Neutrophil (primary cell): ENCODE measurements around the gene LAMA5.

Source experiments
- H3K27ac ChIP-seq: fragments of 200-600 bp; sonication (generic); 2 replicates; pipeline ENCODE4 v1.5.1; 2016; ENCODE audit warnings: mild to moderate bottlenecking, moderate library complexity
- H3K27me3 ChIP-seq: fragments of 200-600 bp; sonication (generic); 2 replicates; pipeline ENCODE4 v1.6.0; 2016; ENCODE audit warnings: mild to moderate bottlenecking
- H3K36me3 ChIP-seq: fragments of 200-600 bp; sonication (generic); 2 replicates; pipeline ENCODE4 v1.5.1; 2017
- H3K4me1 ChIP-seq, 2 experiments: fragments of 200-600 bp in 1 of 2; sonication (generic) in 1 of 2; 1 replicate in 1 of 2; 2 replicates in 1 of 2; pipeline versions ENCODE4 v1.5.1 to v1.6.1; 2013 to 2016; ENCODE audit warnings: low read depth in 1 of 2, low read length in 1 of 2, mild to moderate bottlenecking in 1 of 2, moderate library complexity in 1 of 2; ENCODE audit not compliant: control insufficient read depth in 1 of 2, insufficient read depth in 1 of 2
- H3K4me3 ChIP-seq, 2 experiments: fragments of 200-600 bp in 1 of 2; sonication (generic) in 1 of 2; 1 replicate in 1 of 2; 2 replicates in 1 of 2; pipeline ENCODE4 v1.5.1; 2013 to 2016; ENCODE audit warnings: low read depth in 1 of 2, low read length in 1 of 2, mild to moderate bottlenecking in 1 of 2, moderate library complexity in 1 of 2
- H3K9me3 ChIP-seq: fragments of 200-600 bp; sonication (generic); 2 replicates; pipeline ENCODE4 v1.5.1; 2016
- CTCF ChIP-seq: fragments of 200-600 bp; sonication (generic); IDR thresholded peaks from 2 replicates; pipeline ENCODE4 v1.5.1; 2016; ENCODE audit warnings: antibody characterized with exemption

LAMA5 gene

DNA sequence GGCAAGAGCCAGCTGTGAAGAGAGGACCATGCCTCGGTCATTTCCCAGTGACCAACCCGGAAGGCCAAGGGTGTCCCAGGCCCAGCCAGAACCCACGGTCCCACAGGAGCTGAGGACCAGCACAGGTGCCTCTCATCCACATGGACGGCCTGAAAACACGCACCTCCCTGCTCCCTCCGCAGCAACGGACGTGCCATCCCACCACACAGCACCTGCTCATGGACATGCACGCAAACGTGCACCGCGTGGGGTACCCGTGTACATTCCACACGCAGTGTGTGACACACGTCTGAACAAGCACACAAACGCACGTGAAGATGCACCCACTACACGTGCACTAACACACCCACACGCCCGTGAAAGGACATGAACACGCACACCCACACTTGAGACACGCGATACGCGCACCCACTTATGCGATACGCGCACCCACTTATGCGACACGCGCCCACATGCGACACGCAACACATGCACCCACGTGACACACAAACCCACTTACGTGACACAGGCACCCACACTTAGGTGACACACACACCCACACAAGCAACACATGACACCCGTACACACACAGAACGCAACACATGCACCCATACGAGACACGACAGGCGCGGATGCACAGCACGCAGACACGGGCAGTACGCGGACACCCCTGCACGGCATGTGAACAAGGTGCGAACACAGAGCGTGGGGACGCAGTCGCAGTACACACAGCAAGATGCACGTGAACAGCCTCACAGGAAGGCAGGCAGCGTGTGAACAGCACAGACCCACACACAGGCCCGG lies 30.1 kb downstream of the LAMA5 start:
- no peak overlapping the region for H3K4me3 ChIP-seq
- no peaks in the 10 kb centered on the region for H3K9me3 ChIP-seq
- TF ChIP-seq CTCF, result no peak
- no peak overlapping the region for H3K27ac ChIP-seq
- no peaks in the 10 kb centered on the region for H3K4me1 ChIP-seq
- no peaks in the 10 kb centered on the region for H3K36me3 ChIP-seq
- no peaks in the 10 kb centered on the region for H3K27me3 ChIP-seq

DNA sequence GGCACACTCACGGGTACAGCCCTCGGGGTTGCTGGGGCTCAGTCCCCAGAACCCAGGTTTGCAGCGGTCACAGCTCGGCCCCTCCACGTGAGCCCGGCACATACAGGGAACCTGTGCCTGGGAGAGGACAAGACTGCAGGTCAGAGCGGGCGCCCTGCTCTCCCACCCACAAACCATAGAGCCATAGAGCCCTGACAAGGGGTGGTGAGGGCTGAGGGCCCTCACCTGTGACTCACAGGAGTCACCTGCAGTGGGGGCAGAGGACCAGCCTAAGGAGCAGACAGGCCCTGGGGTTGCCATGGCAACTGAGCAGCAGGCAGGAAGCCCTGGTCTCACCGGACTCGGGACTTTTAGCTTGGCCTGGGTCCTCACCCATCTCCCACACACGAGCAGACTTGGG lies 30.8 kb downstream of the LAMA5 start:
- Histone ChIP-seq H3K4me3 (no peak overlapping the region), H3K9me3 (no peaks in the 10 kb centered on the region), H3K27me3 (no peaks in the 10 kb centered on the region), H3K4me1 (no peaks in the 10 kb centered on the region), H3K27ac (no peak overlapping the region), H3K36me3 (no peaks in the 10 kb centered on the region)
- no peak for TF ChIP-seq CTCF

- Histone ChIP-seq H3K4me3 (no peak overlapping the region), H3K36me3 (no peaks in the 10 kb centered on the region), H3K27me3 (no peaks in the 10 kb centered on the region), H3K9me3 (no peaks in the 10 kb centered on the region), H3K4me1 (no peaks in the 10 kb centered on the region), H3K27ac (no peak overlapping the region)
- TF ChIP-seq CTCF, result no peak
Measured at GRCh38 chr20:62335532-62335931, 31.6 kb downstream of the LAMA5 start.

- Histone ChIP-seq H3K27ac (no peak overlapping the region), H3K4me3 (no peak overlapping the region), H3K27me3 (no peaks in the 10 kb centered on the region), H3K9me3 (no peaks in the 10 kb centered on the region), H3K36me3 (no peaks in the 10 kb centered on the region), H3K4me1 (no peaks in the 10 kb centered on the region)
- TF ChIP-seq CTCF, result no peak
Measured at GRCh38 chr20:62334881-62335280, 32.2 kb downstream of the LAMA5 start.

DNA sequence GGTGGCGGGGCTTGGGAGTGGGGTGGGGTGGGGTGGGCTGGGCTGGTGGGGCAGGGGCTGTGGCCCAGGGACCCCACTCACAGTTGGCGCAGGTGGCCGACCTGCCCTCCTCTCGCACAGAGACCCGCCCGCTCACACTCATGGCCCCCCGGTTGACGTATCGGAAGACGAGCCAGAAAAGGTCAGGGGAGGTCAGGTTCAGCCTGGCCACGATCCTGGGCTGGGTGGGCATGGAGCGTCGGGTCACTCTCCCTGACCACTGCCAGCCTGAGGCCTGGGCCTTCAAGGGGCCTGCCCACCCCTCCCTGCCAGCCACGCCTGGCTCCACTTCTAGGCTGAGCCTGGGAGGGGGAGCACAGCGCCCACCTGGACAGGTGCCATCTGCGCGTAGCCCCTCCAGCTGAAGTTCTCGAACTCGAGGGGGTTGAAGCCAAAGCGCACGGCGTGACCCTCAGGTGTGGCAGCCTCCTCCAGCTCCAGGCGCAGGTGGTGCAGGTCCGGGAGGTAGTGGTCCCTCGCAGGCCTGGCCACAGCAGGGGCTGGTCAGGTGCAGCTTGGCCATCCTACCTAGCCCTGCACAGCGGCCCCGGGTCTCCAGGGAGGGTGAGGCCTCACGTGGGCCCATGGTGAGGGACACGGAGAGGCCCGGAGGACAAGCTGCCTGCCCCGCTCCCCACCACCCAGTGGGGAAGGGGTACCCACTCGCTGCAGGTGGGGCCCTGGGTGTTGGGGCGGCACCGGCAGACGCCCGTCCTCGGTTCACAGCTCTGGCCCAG lies 33.1 kb downstream of the LAMA5 start:
- no peak overlapping the region for H3K4me3 ChIP-seq
- H3K27me3 ChIP-seq, result no peaks in the 10 kb centered on the region
- no peak overlapping the region for H3K27ac ChIP-seq
- H3K4me1 ChIP-seq, result no peaks in the 10 kb centered on the region
- no peak for TF ChIP-seq CTCF
- H3K36me3 ChIP-seq, result no peaks in the 10 kb centered on the region
- no peaks in the 10 kb centered on the region for H3K9me3 ChIP-seq
